GM23248 (cell line): Measurements from ENCODE around the gene NTF3.

Experiments used
- EZH2 ChIP-seq: fragments of 200-600 bp; sonication (generic); IDR thresholded peaks from 2 replicates; pipeline ENCODE4 v1.6.1; 2018; ENCODE audit warnings: antibody characterized with exemption, mild to moderate bottlenecking; ENCODE audit not compliant: insufficient read depth, poor library complexity, severe bottlenecking
- EZH2phosphoT487 ChIP-seq: fragments of 200-600 bp; sonication (generic); IDR thresholded peaks from 2 replicates; pipeline ENCODE4 v1.6.1; 2018; ENCODE audit warnings: antibody characterized with exemption, moderate library complexity, mild to moderate bottlenecking, low read depth; ENCODE audit not compliant: insufficient read depth

GRCh38 chr12:5500331-5500659 lies 68.4 kb downstream of the NTF3 start:
- TF ChIP-seq EZH2phosphoT487: no peak
- TF ChIP-seq EZH2: no peak
